Panc1 (cell line): Measurements from ENCODE around the gene FGGY. TPM values are rescaled to one million over a fixed set of nuclear protein-coding genes. Genes with fewer than 3 reads are reported as not detected.

Experiments
- ATAC-seq: fragments of 200-7000 bp; cut with Tn5 transposase; 2 replicates; pipeline ENCODE4 v1.9.1; 2020; ENCODE audit warnings: mild to moderate bottlenecking, moderate library complexity
- BruUV-seq: library from RNA; stranded (reverse); fragments of 400-500 nt; replicated peaks from 2 replicates; lab custom pipeline; 2021; lab: Mats Ljungman, UMichigan
- CTCF ChIA-PET: fragments of 300-600 bp; sonication (Branson Sonifier 250); formaldehyde crosslinking; loops from one replicate; lab custom pipeline; 2022; ENCODE audit warnings: antibody characterized with exemption; lab: Charles Lee
- POLR2A ChIA-PET: fragments of 300-600 bp; sonication (Branson Sonifier 250); formaldehyde crosslinking; loops from one replicate; lab custom pipeline; 2022; ENCODE audit warnings: antibody characterized with exemption; lab: Charles Lee
- DNase-seq: peaks from one replicate; pipeline ENCODE4 v3.0.0-alpha.2; 2010; ENCODE audit warnings: low read depth, low spot score
- H3K27ac ChIP-seq: 2 replicates; pipeline ENCODE4 v1.5.1; 2011; ENCODE audit warnings: mild to moderate bottlenecking, low read length, inconsistent platforms
- H3K27me3 ChIP-seq: fragments of 200-500 bp; sonication (Bioruptor generic); 2 replicates; pipeline ENCODE4 v1.6.0; 2014; ENCODE audit warnings: low read length, inconsistent platforms; ENCODE audit not compliant: control insufficient read depth, insufficient read depth
- H3K36me3 ChIP-seq: fragments of 200-500 bp; sonication (Bioruptor generic); 2 replicates; pipeline ENCODE4 v1.5.1; 2014; ENCODE audit warnings: inconsistent platforms, mild to moderate bottlenecking, low read length, moderate library complexity; ENCODE audit not compliant: control insufficient read depth, insufficient read depth
- H3K4me1 ChIP-seq: 2 replicates; pipeline ENCODE4 v1.5.1; 2011; ENCODE audit warnings: inconsistent platforms, mild to moderate bottlenecking, low read length, moderate library complexity; ENCODE audit not compliant: control insufficient read depth, insufficient read depth
- H3K4me3 ChIP-seq, 2 experiments: 2 replicates each; pipeline ENCODE4 v1.5.1; 2011 to 2012; ENCODE audit warnings: low read depth in 2 of 2, low read length in 2 of 2, mild to moderate bottlenecking in 2 of 2, inconsistent platforms in 1 of 2, moderate library complexity in 1 of 2
- H3K9me3 ChIP-seq: fragments of 200-500 bp; sonication (Bioruptor generic); 2 replicates; pipeline ENCODE4 v1.5.1; 2014; ENCODE audit warnings: low read depth, mild to moderate bottlenecking, inconsistent platforms, low read length, moderate library complexity; ENCODE audit not compliant: control insufficient read depth, insufficient read depth
- POLR2AphosphoS5 ChIP-seq: IDR thresholded peaks from 2 replicates; pipeline ENCODE4 v1.6.1; 2012; ENCODE audit warnings: mild to moderate bottlenecking, low read depth, low read length, moderate library complexity
- SIN3A ChIP-seq: IDR thresholded peaks from 2 replicates; pipeline ENCODE4 v1.6.1; 2012; ENCODE audit warnings: low read depth, mild to moderate bottlenecking, low read length, moderate library complexity, borderline replicate concordance; ENCODE audit not compliant: insufficient read depth
- TCF7L2 ChIP-seq: IDR thresholded peaks from 2 replicates; pipeline ENCODE4 v1.6.1; 2011; ENCODE audit warnings: mild to moderate bottlenecking, low read depth, low read length, inconsistent platforms
- in situ Hi-C: cut with HindIII; loops from 2 replicates; pipeline ENCODE4 v1.10.0; 2016; ENCODE audit warnings: low sequenced_read_pairs, low pct_unique_long_range_greater_than_20kb
- intact Hi-C: fragments of 100-400 bp; cut with micrococcal nuclease; formaldehyde crosslinking; loops from one replicate; pipeline ENCODE4 v1.10.0; 2022; ENCODE audit not compliant: unreplicated experiment
- total RNA-seq: library from RNA; stranded (reverse); gene quantifications from one replicate; pipeline ENCODE4 v1.2.1, GENCODE V29; 2021; ENCODE audit not compliant: unreplicated experiment
- TF ChIP-seq, protein P1 (sequence below): fragments of 450-650 bp; IDR thresholded peaks from 2 replicates; pipeline ENCODE4 v1.5.1; 2017; ENCODE audit warnings: mild to moderate bottlenecking
- TF ChIP-seq, protein P2 (sequence below), 2 experiments: IDR thresholded peaks; 2 replicates each; pipeline ENCODE4 v1.6.1; 2011 to 2012; ENCODE audit warnings: low read depth in 2 of 2, control low read depth in 1 of 2, low read length in 1 of 2, mild to moderate bottlenecking in 1 of 2, moderate library complexity in 1 of 2; ENCODE audit not compliant: insufficient read depth in 1 of 2

The FGGY gene
- total RNA-seq, 1 experiment from 2014 or later: 15.5 TPM

DNA sequence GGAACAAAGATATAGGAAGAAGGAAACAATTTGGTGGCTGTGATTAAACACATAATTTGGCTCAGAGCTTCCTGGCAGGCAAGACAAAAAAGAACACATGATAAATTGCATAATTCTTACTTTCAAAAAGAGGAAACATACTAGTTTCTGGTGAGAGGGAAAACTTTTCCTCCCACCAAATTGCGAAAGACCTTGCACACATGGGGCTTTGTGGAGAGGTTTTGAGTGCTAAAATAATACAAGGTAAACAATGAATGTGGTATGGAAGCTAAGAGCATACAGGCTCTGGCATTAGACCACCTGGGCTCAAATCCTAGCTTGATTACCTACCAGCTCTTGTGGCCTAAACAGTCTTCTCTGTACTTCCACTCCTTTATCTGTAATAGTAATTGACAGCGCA is 377.7 kb downstream of the FGGY start:
- Histone ChIP-seq H3K9me3 (no peaks in the 10 kb centered on the region), H3K27ac (no peak overlapping the region), H3K4me1 (no peaks in the 10 kb centered on the region), H3K27me3 (no peaks in the 10 kb centered on the region), H3K4me3 (no peak overlapping the region), H3K36me3 (no peaks in the 10 kb centered on the region)
- ChIA-PET POLR2A (no interaction called here), CTCF (interaction anchor here (0.6 kb wide), 1 partner anchor 573 kb away, joined by 3 read pairs; no protein-coding TSS in a partner anchor)
- no peak for DNase-seq
- intact Hi-C loops (no loop called here), in situ Hi-C loops (no loop called here)
- BruUV-seq: no TSS peak
- no peak for TF ChIP-seq TCF7L2
- no peak for TF ChIP-seq SIN3A
- TF ChIP-seq POLR2AphosphoS5: no peak
- TF ChIP-seq, protein P1, sequence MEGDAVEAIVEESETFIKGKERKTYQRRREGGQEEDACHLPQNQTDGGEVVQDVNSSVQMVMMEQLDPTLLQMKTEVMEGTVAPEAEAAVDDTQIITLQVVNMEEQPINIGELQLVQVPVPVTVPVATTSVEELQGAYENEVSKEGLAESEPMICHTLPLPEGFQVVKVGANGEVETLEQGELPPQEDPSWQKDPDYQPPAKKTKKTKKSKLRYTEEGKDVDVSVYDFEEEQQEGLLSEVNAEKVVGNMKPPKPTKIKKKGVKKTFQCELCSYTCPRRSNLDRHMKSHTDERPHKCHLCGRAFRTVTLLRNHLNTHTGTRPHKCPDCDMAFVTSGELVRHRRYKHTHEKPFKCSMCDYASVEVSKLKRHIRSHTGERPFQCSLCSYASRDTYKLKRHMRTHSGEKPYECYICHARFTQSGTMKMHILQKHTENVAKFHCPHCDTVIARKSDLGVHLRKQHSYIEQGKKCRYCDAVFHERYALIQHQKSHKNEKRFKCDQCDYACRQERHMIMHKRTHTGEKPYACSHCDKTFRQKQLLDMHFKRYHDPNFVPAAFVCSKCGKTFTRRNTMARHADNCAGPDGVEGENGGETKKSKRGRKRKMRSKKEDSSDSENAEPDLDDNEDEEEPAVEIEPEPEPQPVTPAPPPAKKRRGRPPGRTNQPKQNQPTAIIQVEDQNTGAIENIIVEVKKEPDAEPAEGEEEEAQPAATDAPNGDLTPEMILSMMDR: no peak
- TF ChIP-seq, protein P2, sequence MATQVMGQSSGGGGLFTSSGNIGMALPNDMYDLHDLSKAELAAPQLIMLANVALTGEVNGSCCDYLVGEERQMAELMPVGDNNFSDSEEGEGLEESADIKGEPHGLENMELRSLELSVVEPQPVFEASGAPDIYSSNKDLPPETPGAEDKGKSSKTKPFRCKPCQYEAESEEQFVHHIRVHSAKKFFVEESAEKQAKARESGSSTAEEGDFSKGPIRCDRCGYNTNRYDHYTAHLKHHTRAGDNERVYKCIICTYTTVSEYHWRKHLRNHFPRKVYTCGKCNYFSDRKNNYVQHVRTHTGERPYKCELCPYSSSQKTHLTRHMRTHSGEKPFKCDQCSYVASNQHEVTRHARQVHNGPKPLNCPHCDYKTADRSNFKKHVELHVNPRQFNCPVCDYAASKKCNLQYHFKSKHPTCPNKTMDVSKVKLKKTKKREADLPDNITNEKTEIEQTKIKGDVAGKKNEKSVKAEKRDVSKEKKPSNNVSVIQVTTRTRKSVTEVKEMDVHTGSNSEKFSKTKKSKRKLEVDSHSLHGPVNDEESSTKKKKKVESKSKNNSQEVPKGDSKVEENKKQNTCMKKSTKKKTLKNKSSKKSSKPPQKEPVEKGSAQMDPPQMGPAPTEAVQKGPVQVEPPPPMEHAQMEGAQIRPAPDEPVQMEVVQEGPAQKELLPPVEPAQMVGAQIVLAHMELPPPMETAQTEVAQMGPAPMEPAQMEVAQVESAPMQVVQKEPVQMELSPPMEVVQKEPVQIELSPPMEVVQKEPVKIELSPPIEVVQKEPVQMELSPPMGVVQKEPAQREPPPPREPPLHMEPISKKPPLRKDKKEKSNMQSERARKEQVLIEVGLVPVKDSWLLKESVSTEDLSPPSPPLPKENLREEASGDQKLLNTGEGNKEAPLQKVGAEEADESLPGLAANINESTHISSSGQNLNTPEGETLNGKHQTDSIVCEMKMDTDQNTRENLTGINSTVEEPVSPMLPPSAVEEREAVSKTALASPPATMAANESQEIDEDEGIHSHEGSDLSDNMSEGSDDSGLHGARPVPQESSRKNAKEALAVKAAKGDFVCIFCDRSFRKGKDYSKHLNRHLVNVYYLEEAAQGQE (IDR thresholded peaks at IDR 0.05; ENCODE audit: insufficient read depth in 1 of 2, low read depth in 2 of 2, low read length in 1 of 2): no peak
- no peak for ATAC-seq

DNA sequence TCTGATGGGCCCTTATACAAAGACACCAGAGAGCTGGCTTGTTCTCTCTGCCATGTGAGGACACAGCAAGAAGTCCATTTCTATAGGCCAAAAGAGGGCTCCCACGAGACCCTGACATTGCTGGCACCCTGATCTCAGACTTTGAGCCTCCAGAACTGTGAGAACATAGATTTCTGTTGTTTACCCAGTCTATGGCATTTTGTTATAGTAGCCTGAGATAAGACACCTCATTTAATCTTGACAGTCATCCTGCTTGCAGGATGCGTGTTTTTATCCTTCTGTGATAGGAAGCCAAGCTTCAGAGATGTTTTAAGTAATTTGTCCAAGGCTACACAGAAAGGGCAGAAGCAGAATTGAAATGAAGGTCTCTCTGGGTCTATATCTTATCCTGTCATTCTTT is 379.0 kb downstream of the FGGY start:
- intact Hi-C loops (no loop called here), in situ Hi-C loops (no loop called here)
- no peaks in the 10 kb centered on the region for H3K36me3 ChIP-seq
- DNase-seq (no peak), ATAC-seq (no peak)
- no peaks in the 10 kb centered on the region for H3K27me3 ChIP-seq
- no TSS peak for BruUV-seq
- H3K4me3 ChIP-seq: no peak overlapping the region
- TF ChIP-seq POLR2AphosphoS5 (no peak), SIN3A (no peak), TCF7L2 (no peak)
- TF ChIP-seq, protein P1: no peak
- TF ChIP-seq, protein P2 (IDR thresholded peaks at IDR 0.05; ENCODE audit: insufficient read depth in 1 of 2, low read depth in 2 of 2, low read length in 1 of 2): no peak
- no peaks in the 10 kb centered on the region for H3K9me3 ChIP-seq
- POLR2A ChIA-PET: no interaction called here
- CTCF ChIA-PET: interaction anchor here (0.6 kb wide), 1 partner anchor 454 kb away, joined by 10 read pairs; no protein-coding TSS in a partner anchor
- no peak overlapping the region for H3K27ac ChIP-seq
- no peaks in the 10 kb centered on the region for H3K4me1 ChIP-seq
